Raji (cell line): Measurements from ENCODE around the gene CHST14.
A peak's percentile ranks its signal among the peaks of the same experiment; 100 is the strongest.

Source experiments
- POLR2A ChIP-seq: IDR thresholded peaks from 2 replicates; pipeline ENCODE4 v1.6.1; 2011; ENCODE audit warnings: low read depth, low read length, control low read depth; ENCODE audit not compliant: insufficient read depth

CHST14 gene, protein sequence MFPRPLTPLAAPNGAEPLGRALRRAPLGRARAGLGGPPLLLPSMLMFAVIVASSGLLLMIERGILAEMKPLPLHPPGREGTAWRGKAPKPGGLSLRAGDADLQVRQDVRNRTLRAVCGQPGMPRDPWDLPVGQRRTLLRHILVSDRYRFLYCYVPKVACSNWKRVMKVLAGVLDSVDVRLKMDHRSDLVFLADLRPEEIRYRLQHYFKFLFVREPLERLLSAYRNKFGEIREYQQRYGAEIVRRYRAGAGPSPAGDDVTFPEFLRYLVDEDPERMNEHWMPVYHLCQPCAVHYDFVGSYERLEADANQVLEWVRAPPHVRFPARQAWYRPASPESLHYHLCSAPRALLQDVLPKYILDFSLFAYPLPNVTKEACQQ

GRCh38 chr15:40470423-40471104 lies at the start of gene CHST14:
TSS of gene CHST14 (plus strand) at chr15:40470984. CDS start at chr15:40471214, 230 bp downstream.
- peak; percentile 63 for TF ChIP-seq POLR2A

- TF ChIP-seq POLR2A: no peak
These were observed 49.3 kb upstream of the CHST14 start for GRCh38 chr15:40421246-40422157.

- no peak for TF ChIP-seq POLR2A
These were observed 46.2 kb upstream of the CHST14 start for GRCh38 chr15:40424483-40425115.

DNA sequence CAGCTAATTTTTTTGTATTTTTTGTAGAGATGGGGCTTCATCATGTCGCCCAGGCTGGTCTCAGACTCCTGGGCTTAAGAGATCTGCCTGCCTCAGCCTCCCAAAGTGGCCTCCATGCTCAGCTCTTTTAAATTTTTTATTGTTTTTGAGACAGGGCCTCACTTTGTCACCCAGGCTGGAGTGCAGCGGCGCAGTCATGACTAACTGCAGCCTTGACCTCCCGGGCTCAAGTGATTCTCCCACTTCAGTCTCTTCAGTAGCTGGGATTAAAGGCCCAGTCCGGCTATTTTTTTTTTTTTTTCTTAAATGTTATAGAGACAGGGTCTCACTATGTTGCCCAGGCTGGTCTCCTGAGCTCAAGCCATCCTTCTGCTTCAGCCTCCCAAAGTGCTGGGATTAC lies 45.1 kb upstream of the CHST14 start:
- no peak for TF ChIP-seq POLR2A

- TF ChIP-seq POLR2A: no peak
These were observed 43.6 kb upstream of the CHST14 start for GRCh38 chr15:40427188-40427587.

DNA sequence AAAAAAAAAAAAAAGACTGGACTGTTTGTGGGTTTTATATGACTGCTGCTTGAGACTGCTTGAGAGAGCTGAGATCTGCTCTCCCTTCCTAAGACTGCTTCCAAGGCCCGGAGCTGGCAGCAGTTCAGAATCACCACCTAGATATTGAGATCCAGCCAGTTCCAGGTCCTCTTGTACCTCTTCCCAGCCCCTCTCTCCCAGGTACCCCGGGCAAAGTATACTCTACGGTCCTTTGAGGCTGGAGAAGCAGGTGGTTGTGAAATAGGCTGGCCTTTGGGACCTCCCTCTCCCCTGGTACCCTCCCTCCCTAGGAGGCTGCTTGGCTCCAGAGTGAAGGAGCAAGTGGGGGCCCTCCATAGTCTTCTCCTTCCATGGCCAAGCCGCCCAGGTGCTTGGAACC lies 42.6 kb upstream of the CHST14 start:
- no peak for TF ChIP-seq POLR2A

- TF ChIP-seq POLR2A: no peak
These were observed 41.6 kb upstream of the CHST14 start for GRCh38 chr15:40429068-40429710.

DNA sequence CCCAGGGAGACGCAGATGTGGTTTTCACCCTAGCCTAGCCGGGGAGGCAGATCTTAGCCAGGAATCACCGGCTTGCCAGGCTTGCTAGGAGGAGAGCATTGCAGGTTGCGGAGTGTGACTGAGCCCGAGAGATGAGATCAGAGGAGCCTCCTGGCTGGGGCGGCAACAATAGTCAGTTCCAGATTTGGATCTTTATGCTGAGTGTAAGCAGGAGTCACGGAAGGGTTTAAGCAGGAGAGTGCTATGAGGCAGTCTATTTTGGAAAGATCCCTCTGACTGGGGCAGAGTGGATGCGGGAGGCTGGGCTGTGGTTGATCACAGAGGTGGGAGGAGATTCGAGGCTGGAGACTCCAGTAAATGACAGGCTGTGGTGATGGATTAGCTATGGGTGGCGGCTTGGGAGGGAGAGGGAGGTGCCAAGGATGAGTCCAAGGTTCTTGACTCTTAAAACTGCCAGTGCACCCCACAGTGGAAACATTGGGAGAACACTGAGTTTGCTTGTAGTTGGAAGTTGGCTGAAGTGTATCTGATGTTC lies 40.4 kb upstream of the CHST14 start:
- TF ChIP-seq POLR2A: no peak

DNA sequence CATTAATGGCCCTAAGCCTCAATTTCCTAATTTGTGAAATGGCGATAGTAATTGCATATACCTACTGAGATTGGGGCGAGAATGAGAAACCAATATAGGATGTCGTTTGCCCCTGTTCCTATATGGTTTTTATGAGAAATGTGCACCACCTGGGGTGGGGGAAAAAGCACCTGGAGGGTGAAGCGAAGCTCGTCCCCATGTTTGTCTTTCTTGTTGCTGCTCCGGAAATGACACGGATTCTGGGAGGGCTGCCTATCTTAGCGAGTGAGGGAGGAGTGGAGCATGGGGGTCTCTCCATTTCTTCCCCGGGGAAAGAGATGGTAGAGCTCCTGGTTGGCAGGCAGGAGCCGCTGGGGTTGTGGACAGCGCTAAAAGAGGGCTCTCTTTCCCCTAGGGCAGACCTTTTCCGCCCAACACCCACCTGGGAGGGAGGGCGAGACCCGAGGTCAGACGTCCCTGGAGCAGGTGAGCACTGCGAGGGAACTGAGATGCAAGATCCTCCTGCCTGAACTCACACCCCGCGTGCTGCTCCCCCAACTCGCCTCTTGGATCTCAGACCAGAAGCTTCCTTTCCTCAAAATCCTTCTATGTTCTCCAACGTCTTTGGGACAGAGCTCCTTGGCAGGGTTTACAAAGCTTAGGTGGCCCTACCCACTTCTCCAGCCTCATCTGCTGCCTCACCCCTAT lies 35.6 kb upstream of the CHST14 start:
- no peak for TF ChIP-seq POLR2A

GRCh38 chr15:40435710-40436089 lies 35.1 kb upstream of the CHST14 start:
- no peak for TF ChIP-seq POLR2A

DNA sequence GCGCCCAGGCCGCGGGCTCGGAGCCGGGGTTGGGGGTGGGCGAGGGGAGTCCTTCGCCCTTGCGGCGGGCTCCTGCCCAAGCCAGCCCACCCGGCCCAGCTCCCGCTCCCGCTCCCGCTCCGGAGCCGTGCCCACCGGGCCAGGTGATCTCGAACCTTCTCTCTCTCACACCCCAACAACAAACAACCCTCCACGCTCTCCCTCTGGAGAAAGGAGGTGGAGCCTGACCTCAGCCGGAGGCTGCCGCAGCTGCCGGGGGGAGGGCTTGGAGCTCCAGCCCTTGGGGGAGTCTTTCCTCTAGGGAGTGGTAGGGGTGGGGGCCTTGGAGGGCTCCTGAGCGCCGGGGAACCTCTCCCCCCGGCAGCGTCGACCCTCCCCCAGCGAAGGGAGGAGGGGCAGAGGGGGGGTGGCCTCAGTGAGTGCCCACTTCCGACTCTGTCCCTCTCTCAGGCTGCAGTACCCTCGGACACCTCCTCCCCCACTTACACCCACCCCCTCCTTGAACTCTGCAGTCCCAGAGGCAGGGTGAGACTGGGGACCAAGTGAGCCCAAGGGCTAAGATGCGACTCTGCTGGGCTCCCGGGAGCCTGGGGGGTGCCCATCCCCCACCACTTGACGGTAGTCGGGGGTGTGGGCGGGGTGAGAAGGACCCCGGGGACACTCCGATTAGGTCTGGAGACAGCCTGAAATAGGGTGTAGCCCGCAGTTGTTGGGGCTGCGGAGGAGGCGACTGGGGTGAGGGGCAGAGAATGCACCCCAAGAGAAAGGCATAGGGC lies 34.5 kb upstream of the CHST14 start:
- no peak for TF ChIP-seq POLR2A

DNA sequence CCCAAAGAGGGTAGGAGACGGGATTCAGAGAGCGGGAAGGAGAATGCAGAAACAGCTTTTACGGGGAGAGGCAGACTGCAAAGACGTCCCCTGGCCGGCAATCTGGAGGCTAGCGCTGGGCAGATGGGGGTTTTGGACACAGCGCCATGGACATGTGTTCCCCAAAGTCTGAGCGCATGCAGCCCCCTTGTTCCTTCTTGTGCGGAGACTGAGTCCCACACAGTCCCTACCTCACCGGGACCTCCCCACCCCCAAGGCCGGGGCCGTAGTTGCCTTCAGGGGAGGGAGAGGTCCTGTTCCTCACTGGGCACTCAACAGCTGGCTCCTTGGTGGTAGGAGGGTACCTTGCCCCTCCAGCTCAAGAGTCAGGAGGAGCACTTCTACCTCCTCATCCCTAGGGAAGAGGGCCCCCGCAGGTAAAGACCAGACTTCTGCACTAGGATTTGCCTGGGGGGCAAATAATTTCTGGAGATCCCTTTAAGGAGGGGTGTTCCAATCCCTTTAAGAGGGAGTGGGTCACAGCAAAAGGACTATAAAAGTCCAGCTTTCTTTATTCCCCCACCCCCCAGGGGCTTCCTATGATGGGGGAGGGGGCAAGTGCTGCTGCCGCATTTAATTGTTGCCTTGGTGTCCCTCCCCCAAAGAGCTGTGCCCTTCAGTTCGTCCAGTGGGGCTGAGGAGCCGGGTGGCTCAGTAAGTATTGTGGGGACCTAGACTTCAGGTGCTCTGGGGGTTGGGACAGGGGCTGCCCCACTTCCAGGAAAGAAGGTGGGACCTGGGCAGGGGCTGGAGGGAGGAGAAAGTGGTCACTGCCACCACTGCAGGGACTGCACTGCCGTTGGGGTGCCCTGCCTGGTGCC lies 33.7 kb upstream of the CHST14 start:
- no peak for TF ChIP-seq POLR2A
